GM21825 (cell line): ENCODE data around the gene DGKH.
"Not testable (repeated sequence)": the region's sequence is repeated elsewhere in the genome, so short reads cannot be mapped to it uniquely, and the experiment has no call there.

Source experiments
- ATAC-seq: cut with Tn5 transposase; IDR thresholded peaks from one replicate; pipeline ENCODE4 v1.9.1; 2021; ENCODE audit warnings: mild to moderate bottlenecking, moderate library complexity; ENCODE audit not compliant: unreplicated experiment

DGKH gene

GRCh38 chr13:42068886-42069285, 20.4 kb downstream of the DGKH start:
- ATAC-seq = no peak

- ATAC-seq = not testable (repeated sequence)
Measured at GRCh38 chr13:42070599-42070998, 22.2 kb downstream of the DGKH start.

GRCh38 chr13:42071179-42071578, 22.7 kb downstream of the DGKH start:
- not testable (repeated sequence) for ATAC-seq

- no peak for ATAC-seq
Measured at GRCh38 chr13:42071672-42072419, 23.4 kb downstream of the DGKH start.

GRCh38 chr13:42073683-42074082, 25.2 kb downstream of the DGKH start:
- no peak for ATAC-seq

- ATAC-seq = no peak
Measured at GRCh38 chr13:42075517-42075916, 27.1 kb downstream of the DGKH start.

GRCh38 chr13:42076309-42076713, 27.9 kb downstream of the DGKH start:
- ATAC-seq = no peak

- ATAC-seq = no peak
Measured at GRCh38 chr13:42078128-42078808, 29.8 kb downstream of the DGKH start.

- ATAC-seq = no peak
Measured at GRCh38 chr13:42083138-42083770, 34.8 kb downstream of the DGKH start.

GRCh38 chr13:42084722-42085121, 36.3 kb downstream of the DGKH start:
- ATAC-seq = no peak

- no peak for ATAC-seq
Measured at GRCh38 chr13:42086582-42086981, 38.1 kb downstream of the DGKH start.

- ATAC-seq = no peak
Measured at GRCh38 chr13:42094516-42095040, 46.1 kb downstream of the DGKH start.

- ATAC-seq = not testable (repeated sequence)
Measured at GRCh38 chr13:42096222-42096621, 47.8 kb downstream of the DGKH start.

- no peak for ATAC-seq
Measured at GRCh38 chr13:42099962-42100675, 51.7 kb downstream of the DGKH start.

- ATAC-seq = no peak
Measured at GRCh38 chr13:42100960-42101359, 52.5 kb downstream of the DGKH start.

- no peak for ATAC-seq
Measured at GRCh38 chr13:42101821-42102585, 53.6 kb downstream of the DGKH start.

GRCh38 chr13:42102961-42103865, 54.8 kb downstream of the DGKH start:
- ATAC-seq = no peak

GRCh38 chr13:42106998-42107397, 58.5 kb downstream of the DGKH start:
- no peak for ATAC-seq

- no peak for ATAC-seq
Measured at GRCh38 chr13:42107421-42107820, 59.0 kb downstream of the DGKH start.
